Left renal pelvis (tissue), 4 donors: ENCODE results near the gene MIF. TPM values are rescaled to one million over a fixed set of nuclear protein-coding genes. Genes with fewer than 3 reads are reported as not detected.
A peak's percentile ranks its signal among the peaks of the same experiment; 100 is the strongest.
"Not testable (repeated sequence)": the region's sequence is repeated elsewhere in the genome, so short reads cannot be mapped to it uniquely, and the experiment has no call there.

Experiments
- DNase-seq, 4 donors: peaks; one replicate each; pipeline ENCODE4 v3.0.0-alpha.2; 2013; ENCODE audit warnings: low read depth in 4 of 4, low spot score in 3 of 4
- polyA plus RNA-seq, 4 donors: library from polyadenylated mRNA; unstranded; fragments of 120-200 nt; gene quantifications; one replicate each; pipeline ENCODE4 v1.2.1, GENCODE V29; 2013; ENCODE audit not compliant: insufficient read length in 4 of 4

Gene MIF
- polyA plus RNA-seq, 4 donors, result 137 to 326 (median 165) TPM

GRCh38 chr22:23900227-23900626, 6.0 kb downstream of the MIF start:
- DNase-seq, result not testable (repeated sequence)

GRCh38 chr22:23901600-23901999, 7.4 kb downstream of the MIF start:
- DNase-seq, result no peak

GRCh38 chr22:23903328-23903971, 9.3 kb downstream of the MIF start:
- no peak for DNase-seq

GRCh38 chr22:23904573-23905254, 10.5 kb downstream of the MIF start:
- DNase-seq, result no peak

- no peak for DNase-seq
Observed at GRCh38 chr22:23906641-23907040, 12.5 kb downstream of the MIF start.

GRCh38 chr22:23907423-23907822, 13.2 kb downstream of the MIF start:
- not testable (repeated sequence) for DNase-seq

- DNase-seq, result no peak
Observed at GRCh38 chr22:23908587-23909205, 14.5 kb downstream of the MIF start.

- DNase-seq, result no peak
Observed at GRCh38 chr22:23909296-23909898, 15.2 kb downstream of the MIF start.

GRCh38 chr22:23910496-23911190, 16.5 kb downstream of the MIF start:
- DNase-seq, result no peak

GRCh38 chr22:23911318-23911980, 17.3 kb downstream of the MIF start:
- DNase-seq, result no peak

- DNase-seq, result no peak
Observed at GRCh38 chr22:23912293-23912903, 18.2 kb downstream of the MIF start.

GRCh38 chr22:23913306-23913660, 19.1 kb downstream of the MIF start:
- no peak for DNase-seq

GRCh38 chr22:23913661-23914353, 19.6 kb downstream of the MIF start:
- DNase-seq, result peak; percentile 94 to 97 (median 96)

GRCh38 chr22:23915290-23915689, 21.1 kb downstream of the MIF start:
- no peak for DNase-seq

- DNase-seq, result not testable (repeated sequence)
Observed at GRCh38 chr22:23920267-23920611, 26.1 kb downstream of the MIF start.

- DNase-seq, result not testable (repeated sequence)
Observed at GRCh38 chr22:23921586-23922201, 27.5 kb downstream of the MIF start.

- no peak for DNase-seq
Observed at GRCh38 chr22:23922921-23923320, 28.7 kb downstream of the MIF start.

- no peak for DNase-seq
Observed at GRCh38 chr22:23925020-23925606, 30.9 kb downstream of the MIF start.

GRCh38 chr22:23926561-23926960, 32.4 kb downstream of the MIF start:
- no peak for DNase-seq
